Neuronal stem cell (in vitro differentiated cells): ENCODE data around the gene DEK.
A peak's percentile ranks its signal among the peaks of the same experiment; 100 is the strongest.

ENCODE experiments used
- DNase-seq: peaks from one replicate; pipeline ENCODE4 v3.0.0-alpha.2; 2013; ENCODE audit warnings: low spot score
- H2AFZ ChIP-seq: one replicate; pipeline ENCODE4 v1.6.1; 2013; ENCODE audit warnings: mild to moderate bottlenecking, low read length, inconsistent platforms
- H2AK5ac ChIP-seq: 2 replicates; pipeline ENCODE4 v1.6.1; 2013; ENCODE audit warnings: low read depth, mild to moderate bottlenecking, inconsistent platforms, low read length, moderate library complexity, mixed read lengths
- H2BK120ac ChIP-seq: 2 replicates; pipeline ENCODE4 v1.6.1; 2013; ENCODE audit warnings: low read depth, mild to moderate bottlenecking, inconsistent platforms, low read length, moderate library complexity, mixed read lengths
- H2BK12ac ChIP-seq: one replicate; pipeline ENCODE4 v1.6.1; 2013; ENCODE audit warnings: low read length, inconsistent platforms
- H2BK15ac ChIP-seq: 2 replicates; pipeline ENCODE4 v1.6.1; 2013; ENCODE audit warnings: mild to moderate bottlenecking, low read length, inconsistent platforms, mixed read lengths
- H2BK5ac ChIP-seq: one replicate; pipeline ENCODE4 v1.6.1; 2013; ENCODE audit warnings: inconsistent platforms, mild to moderate bottlenecking, low read length, moderate library complexity
- H3K14ac ChIP-seq: one replicate; pipeline ENCODE4 v1.6.1; 2013; ENCODE audit warnings: low read length, inconsistent platforms
- H3K18ac ChIP-seq: 2 replicates; pipeline ENCODE4 v1.6.1; 2013; ENCODE audit warnings: low read length, inconsistent platforms
- H3K23ac ChIP-seq: 2 replicates; pipeline ENCODE4 v1.6.1; 2013; ENCODE audit warnings: low read depth, mild to moderate bottlenecking, mixed read lengths, low read length, inconsistent platforms; ENCODE audit not compliant: poor library complexity
- H3K27ac ChIP-seq: replicated peaks from 3 replicates; pipeline ENCODE4 v1.5.1; 2013; ENCODE audit warnings: low read length, inconsistent platforms
- H3K27me3 ChIP-seq, 3 experiments: 2 replicates each; pipeline ENCODE4 v1.6.1; 2013; ENCODE audit warnings: low read length in 3 of 3, mild to moderate bottlenecking in 2 of 3, inconsistent platforms in 1 of 3, low read depth in 1 of 3, mixed read lengths in 1 of 3, moderate library complexity in 1 of 3; ENCODE audit not compliant: control insufficient read depth in 3 of 3, insufficient read depth in 3 of 3
- H3K36me3 ChIP-seq, 2 donors: replicated peaks in 1 of 2; 2 replicates each; pipeline ENCODE4 v1.6.1; 2013; ENCODE audit warnings: low read length in 2 of 2; ENCODE audit not compliant: control insufficient read depth in 2 of 2, insufficient read depth in 2 of 2
- H3K4ac ChIP-seq: 2 replicates; pipeline ENCODE4 v1.6.1; 2013; ENCODE audit warnings: inconsistent platforms, mild to moderate bottlenecking, low read length, moderate library complexity
- H3K4me1 ChIP-seq, 2 donors: 1 replicate in 1 of 2; 2 replicates in 1 of 2; pipeline ENCODE4 v1.6.1; 2013; ENCODE audit warnings: low read length in 2 of 2, low read depth in 1 of 2; ENCODE audit not compliant: control insufficient read depth in 2 of 2, insufficient read depth in 1 of 2
- H3K4me2 ChIP-seq: one replicate; pipeline ENCODE4 v1.6.1; 2013; ENCODE audit warnings: mild to moderate bottlenecking, low read length, inconsistent platforms; ENCODE audit not compliant: insufficient read depth, poor library complexity, severe bottlenecking
- H3K4me3 ChIP-seq, 2 donors: 2 replicates each; pipeline ENCODE4 v1.5.1; 2013; ENCODE audit warnings: low read length in 2 of 2, mild to moderate bottlenecking in 2 of 2, inconsistent platforms in 1 of 2, moderate library complexity in 1 of 2
- H3K79me1 ChIP-seq: one replicate; pipeline ENCODE4 v1.6.1; 2013; ENCODE audit warnings: low read depth, mild to moderate bottlenecking, inconsistent platforms, low read length, moderate library complexity
- H3K9ac ChIP-seq: one replicate; pipeline ENCODE4 v1.6.1; 2013; ENCODE audit warnings: mild to moderate bottlenecking, low read depth, low read length, inconsistent platforms; ENCODE audit not compliant: poor library complexity
- H3K9me3 ChIP-seq, 2 donors: replicated peaks in 1 of 2; 2 replicates each; pipeline versions ENCODE3 to v1.6.1; 2013; ENCODE audit warnings: low read length in 2 of 2, mild to moderate bottlenecking in 2 of 2, inconsistent platforms in 1 of 2, low read depth in 1 of 2, mixed read lengths in 1 of 2, moderate library complexity in 1 of 2; ENCODE audit not compliant: control insufficient read depth in 2 of 2, insufficient read depth in 1 of 2
- H4K8ac ChIP-seq: one replicate; pipeline ENCODE4 v1.6.1; 2013; ENCODE audit warnings: low read depth, mild to moderate bottlenecking, inconsistent platforms, low read length, moderate library complexity
- H4K91ac ChIP-seq: one replicate; pipeline ENCODE4 v1.6.1; 2013; ENCODE audit warnings: low read length, low read depth, mild to moderate bottlenecking, inconsistent platforms; ENCODE audit not compliant: poor library complexity
- WGBS, 2 donors: extraction: QIAGEN DNeasy Blood & Tissue Kit; methylation state at CpG; one replicate each; pipeline ENCODE4 v1.1.7; 2013; ENCODE audit warnings: missing lambda C conversion rate in 2 of 2, mixed read lengths in 1 of 2; ENCODE audit not compliant: insufficient read length in 2 of 2, insufficient replicate concordance in 1 of 2; ENCODE audit errors: extremely low coverage in 2 of 2; 5-methylcytosine and 5-hydroxymethylcytosine counted together

Gene DEK

DNA sequence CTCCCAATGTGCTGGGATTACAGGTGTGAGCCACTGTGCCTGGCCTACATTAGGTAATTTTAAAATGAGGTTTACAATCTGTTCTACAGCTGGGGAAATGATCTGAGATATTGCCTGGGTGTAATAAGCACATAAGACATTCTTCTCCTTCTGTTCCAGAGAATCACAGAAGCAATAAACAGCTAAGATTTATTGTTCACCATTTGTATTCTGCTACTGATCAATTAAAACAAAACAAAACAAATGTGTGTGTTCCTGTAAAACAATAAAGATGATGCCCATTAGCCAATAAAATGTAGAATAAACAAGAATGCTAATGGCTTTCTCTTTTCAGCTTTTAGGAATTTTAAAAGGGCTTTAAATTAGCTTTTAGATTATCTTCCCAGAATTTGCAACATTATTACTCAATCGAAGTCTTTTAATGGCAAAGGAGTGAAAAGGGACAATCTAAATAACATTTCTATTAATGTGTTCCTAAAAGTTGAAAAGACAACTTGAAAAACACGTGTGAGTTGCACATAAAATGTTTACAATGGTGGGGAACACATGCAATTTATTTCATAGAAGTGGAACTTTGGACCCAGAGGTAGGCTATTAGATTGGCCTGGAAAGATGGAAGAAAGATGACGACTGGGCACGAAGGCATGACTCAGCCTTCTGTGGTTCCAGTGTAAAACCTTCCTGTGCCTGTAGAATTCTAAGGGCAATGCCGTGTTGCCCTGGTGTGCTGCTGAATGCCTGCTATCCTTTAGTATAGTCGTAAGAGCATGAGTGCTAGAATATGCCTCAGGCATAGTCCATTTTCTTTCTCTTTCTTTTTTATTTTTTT, 29.0 kb upstream of the DEK start:
- Histone ChIP-seq H2BK5ac (no peak overlapping the region), H3K36me3 (no peaks in the 10 kb centered on the region), H3K27me3 (no peaks in the 10 kb centered on the region), H3K79me1 (no peaks in the 10 kb centered on the region), H2AFZ (no peak overlapping the region), H3K4me1 (no peaks in the 10 kb centered on the region), H4K91ac (no peak overlapping the region), H2BK15ac (no peak overlapping the region), H3K4me3 (no peak overlapping the region), H2BK12ac (no peak overlapping the region), H2BK120ac (no peak overlapping the region), H3K27ac (no peak overlapping the region), H3K18ac (no peak overlapping the region), H3K9ac (no peak overlapping the region), H3K9me3 (no peaks in the 10 kb centered on the region), H3K14ac (no peak overlapping the region), H3K4me2 (no peak overlapping the region), H4K8ac (no peak overlapping the region), H3K23ac (no peak overlapping the region), H3K4ac (no peak overlapping the region), H2AK5ac (no peak overlapping the region)
- no CpG with 5 or more reads among the region's 6 CpGs for WGBS, 2 donors
- no peak for DNase-seq

DNA sequence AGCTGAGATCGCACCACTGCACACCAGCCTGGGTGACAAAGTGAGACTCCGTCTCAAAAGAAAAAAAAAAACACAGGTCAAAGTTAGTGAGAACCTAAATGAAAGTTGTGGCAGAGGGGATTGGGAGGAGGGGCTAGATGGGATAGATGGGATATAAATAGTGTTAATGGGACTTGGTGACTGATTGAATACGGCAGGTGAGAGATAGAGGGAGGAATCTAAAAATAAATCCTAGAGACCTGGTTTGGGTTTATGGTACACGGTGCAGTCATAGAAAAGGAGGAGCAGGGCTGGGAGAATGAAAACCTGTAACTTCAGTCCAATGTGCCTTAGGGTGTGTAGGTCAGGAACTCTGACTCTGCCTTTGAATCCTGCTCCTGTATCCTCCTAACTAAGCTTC, 25.0 kb upstream of the DEK start:
- Histone ChIP-seq H3K14ac (no peak overlapping the region), H4K8ac (no peak overlapping the region), H3K9ac (no peak overlapping the region), H3K23ac (no peak overlapping the region), H3K4me3 (no peak overlapping the region), H4K91ac (no peak overlapping the region), H3K36me3 (no peaks in the 10 kb centered on the region), H3K18ac (no peak overlapping the region), H2AFZ (no peak overlapping the region), H2BK15ac (no peak overlapping the region), H2BK120ac (no peak overlapping the region), H3K4ac (no peak overlapping the region), H3K9me3 (no peaks in the 10 kb centered on the region), H3K27me3 (no peaks in the 10 kb centered on the region), H3K79me1 (no peaks in the 10 kb centered on the region), H2BK12ac (no peak overlapping the region), H2AK5ac (no peak overlapping the region), H3K4me1 (peaks cover 0 to 1% of the 10 kb centered on the region in 2 donors), H3K27ac (no peak overlapping the region), H2BK5ac (no peak overlapping the region), H3K4me2 (no peak overlapping the region)
- DNase-seq = no peak
- 100% methylated on average over 1 of the region's 4 CpGs; no CpG with 5 or more reads in 1 of the 2 donors for WGBS, 2 donors

DNA sequence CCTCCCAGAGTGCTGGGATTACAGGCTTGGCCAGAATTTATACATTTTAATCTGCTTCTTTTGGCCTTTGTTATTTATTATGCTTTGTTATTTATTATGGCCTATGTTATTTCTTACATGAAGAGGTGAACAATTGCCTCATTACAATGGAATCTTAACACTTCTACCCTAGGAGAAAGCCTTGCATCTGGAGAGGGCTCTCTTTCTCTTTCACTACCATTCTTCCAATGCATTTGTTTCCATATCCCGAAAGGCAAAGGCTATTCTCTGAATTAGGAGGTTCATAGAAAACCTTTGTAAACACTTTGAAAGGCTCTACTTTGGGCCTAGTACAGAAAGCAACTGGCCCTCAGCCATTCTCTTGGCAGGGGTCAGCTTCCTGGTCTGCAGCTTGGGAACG, 19.9 kb upstream of the DEK start:
- Histone ChIP-seq H2AK5ac (no peak overlapping the region), H3K79me1 (no peaks in the 10 kb centered on the region), H3K4me1 (peaks cover 5 to 6% of the 10 kb centered on the region in 2 donors), H3K4me2 (no peak overlapping the region), H2BK5ac (no peak overlapping the region), H3K9ac (no peak overlapping the region), H4K8ac (no peak overlapping the region), H2AFZ (no peak overlapping the region), H3K36me3 (no peaks in the 10 kb centered on the region), H3K27ac (peak overlapping the region; percentile 19), H3K4ac (no peak overlapping the region), H3K18ac (no peak overlapping the region), H2BK12ac (no peak overlapping the region), H3K23ac (no peak overlapping the region), H3K4me3 (no peak overlapping the region), H2BK15ac (no peak overlapping the region), H3K9me3 (no peaks in the 10 kb centered on the region), H2BK120ac (no peak overlapping the region), H3K14ac (no peak overlapping the region), H4K91ac (no peak overlapping the region), H3K27me3 (peaks cover 0 to 3% (median 0%) of the 10 kb centered on the region in 3 experiments)
- DNase-seq = no peak
- no CpG with 5 or more reads among the region's 2 CpGs for WGBS, 2 donors

DNA sequence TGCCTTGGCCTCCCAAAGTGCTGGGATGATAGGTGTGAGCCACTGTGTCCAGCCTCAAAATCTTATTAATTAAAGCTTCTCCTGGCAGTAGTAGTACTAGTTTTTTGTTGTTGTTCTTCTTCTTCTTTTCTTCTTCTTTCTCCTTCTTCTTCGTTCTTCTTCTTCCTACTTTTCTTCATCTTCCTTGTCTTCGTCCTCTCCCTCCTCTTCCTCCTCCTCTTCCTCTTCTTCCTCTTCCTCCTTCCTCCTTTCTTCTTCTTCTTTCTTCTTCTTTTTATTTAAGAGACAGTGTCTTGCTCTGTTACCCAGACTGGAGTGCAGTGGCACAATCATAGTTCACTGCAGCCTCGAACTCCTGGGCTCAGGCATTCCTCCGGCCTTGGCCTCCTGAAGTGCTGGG, 17.2 kb upstream of the DEK start:
- peaks cover 10 to 27% (median 18%) of the 10 kb centered on the region in 3 experiments for H3K27me3 ChIP-seq
- H2AK5ac ChIP-seq = no peak overlapping the region
- no peak overlapping the region for H3K14ac ChIP-seq
- H3K18ac ChIP-seq = no peak overlapping the region
- H2BK12ac ChIP-seq = no peak overlapping the region
- H3K79me1 ChIP-seq = no peaks in the 10 kb centered on the region
- no peaks in the 10 kb centered on the region for H3K36me3 ChIP-seq
- H3K4ac ChIP-seq = no peak overlapping the region
- H3K4me1 ChIP-seq = peaks cover 7 to 9% of the 10 kb centered on the region in 2 donors
- no peak overlapping the region for H2BK120ac ChIP-seq
- H3K9me3 ChIP-seq = peaks cover 0 to 4% of the 10 kb centered on the region in 2 donors
- H2BK5ac ChIP-seq = no peak overlapping the region
- no CpG with 5 or more reads among the region's 4 CpGs for WGBS, 2 donors
- no peak overlapping the region for H3K27ac ChIP-seq
- H2BK15ac ChIP-seq = no peak overlapping the region
- no peak overlapping the region for H3K4me2 ChIP-seq
- no peak overlapping the region for H3K4me3 ChIP-seq
- no peak overlapping the region for H3K23ac ChIP-seq
- no peak overlapping the region for H3K9ac ChIP-seq
- no peak overlapping the region for H2AFZ ChIP-seq
- no peak overlapping the region for H4K8ac ChIP-seq
- no peak for DNase-seq
- H4K91ac ChIP-seq = no peak overlapping the region
